HEK293T (cell line): ENCODE results near the gene SLC13A5.

Source experiments
- CTCF ChIA-PET: fragments of 350-600 bp; formaldehyde crosslinking; extraction: SDS; loops from one replicate; lab custom pipeline; 2021; ENCODE audit warnings: antibody characterized with exemption, inconsistent platforms; lab: Yijun Ruan, JAX
- POLR2A ChIA-PET: fragments of 350-600 bp; formaldehyde crosslinking; extraction: SDS; loops from one replicate; lab custom pipeline; 2020; ENCODE audit warnings: antibody characterized with exemption, inconsistent platforms; lab: Yijun Ruan, JAX
- DNase-seq: peaks from one replicate; pipeline ENCODE4 v3.0.0; 2012; ENCODE audit warnings: mixed read lengths; ENCODE audit errors: extremely low spot score
- ARNT ChIP-seq: fragments of 450-650 bp; IDR thresholded peaks from 2 replicates; pipeline ENCODE4 v1.6.1; 2017; ENCODE audit warnings: mild to moderate bottlenecking
- BHLHE40 ChIP-seq: fragments of 450-650 bp; IDR thresholded peaks from 2 replicates; pipeline ENCODE4 v1.6.1; 2016; ENCODE audit warnings: mild to moderate bottlenecking, moderate library complexity, borderline replicate concordance
- CTBP1 ChIP-seq: fragments of 450-650 bp; IDR thresholded peaks from 2 replicates; pipeline ENCODE4 v1.6.1; 2016; ENCODE audit warnings: borderline replicate concordance
- ELF4 ChIP-seq: fragments of 450-650 bp; IDR thresholded peaks from 2 replicates; pipeline ENCODE4 v1.6.1; 2017; ENCODE audit warnings: antibody characterized with exemption
- FOXA1 ChIP-seq: fragments of 450-650 bp; IDR thresholded peaks from 2 replicates; pipeline ENCODE4 v1.6.1; 2016; ENCODE audit warnings: mild to moderate bottlenecking
- FOXK2 ChIP-seq: fragments of 450-650 bp; IDR thresholded peaks from 2 replicates; pipeline ENCODE4 v1.6.1; 2016; ENCODE audit warnings: mild to moderate bottlenecking
- FOXM1 ChIP-seq: fragments of 450-650 bp; IDR thresholded peaks from 2 replicates; pipeline ENCODE4 v1.6.1; 2017; ENCODE audit warnings: mild to moderate bottlenecking, borderline replicate concordance
- HDGF ChIP-seq: fragments of 450-650 bp; IDR thresholded peaks from 2 replicates; pipeline ENCODE4 v1.6.1; 2017; ENCODE audit warnings: antibody characterized with exemption, borderline replicate concordance
- L3MBTL2 ChIP-seq: fragments of 450-650 bp; conservative IDR thresholded peaks from 2 replicates; pipeline ENCODE4 v1.6.1; 2016; ENCODE audit warnings: mild to moderate bottlenecking
- LEF1 ChIP-seq: fragments of 450-650 bp; IDR thresholded peaks from 2 replicates; pipeline ENCODE4 v1.6.1; 2017; ENCODE audit warnings: mild to moderate bottlenecking, borderline replicate concordance
- NFRKB ChIP-seq: fragments of 450-650 bp; IDR thresholded peaks from 2 replicates; pipeline ENCODE4 v1.6.1; 2016; ENCODE audit warnings: mild to moderate bottlenecking, moderate library complexity
- SP1 ChIP-seq: fragments of 450-650 bp; IDR thresholded peaks from 2 replicates; pipeline ENCODE4 v1.6.1; 2017
- SUZ12 ChIP-seq: fragments of 450-650 bp; IDR thresholded peaks from 2 replicates; pipeline ENCODE4 v1.6.1; 2016; ENCODE audit warnings: mild to moderate bottlenecking
- TARDBP ChIP-seq: fragments of 450-650 bp; IDR thresholded peaks from 2 replicates; pipeline ENCODE4 v1.6.1; 2016
- ZNF384 ChIP-seq: fragments of 450-650 bp; IDR thresholded peaks from 2 replicates; pipeline ENCODE4 v1.6.1; 2016
- TF ChIP-seq, protein P1 (sequence below): fragments of 450-650 bp; IDR thresholded peaks from 2 replicates; pipeline ENCODE4 v1.6.1; 2016

SLC13A5 gene

DNA sequence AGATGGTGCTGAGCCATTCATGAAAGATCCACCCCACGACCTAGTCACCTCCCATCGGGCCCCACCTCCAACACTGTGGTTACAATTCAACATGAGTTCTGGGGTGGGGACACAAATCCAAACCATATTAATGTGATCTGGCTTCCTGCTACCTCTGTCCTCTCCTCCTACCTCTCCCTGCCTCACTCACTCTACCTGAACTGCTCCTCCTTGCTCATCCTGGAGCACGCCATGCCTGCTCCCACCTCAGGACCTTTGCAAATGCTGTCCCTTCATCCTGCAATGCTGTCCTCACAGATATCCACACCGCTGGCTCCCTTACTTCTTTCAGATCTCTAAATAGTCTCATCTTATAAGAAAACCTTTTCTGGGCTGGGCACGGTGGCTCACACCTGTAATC lies 10.8 kb upstream of the SLC13A5 start:
- ChIA-PET POLR2A (no interaction called here), CTCF (no interaction called here)
- no peak for DNase-seq
- no peak for TF ChIP-seq BHLHE40
- TF ChIP-seq SP1: no peak
- TF ChIP-seq NFRKB: no peak
- TF ChIP-seq L3MBTL2: no peak
- no peak for TF ChIP-seq ARNT
- TF ChIP-seq ELF4: no peak
- TF ChIP-seq FOXK2: no peak
- TF ChIP-seq LEF1: no peak
- no peak for TF ChIP-seq HDGF

DNA sequence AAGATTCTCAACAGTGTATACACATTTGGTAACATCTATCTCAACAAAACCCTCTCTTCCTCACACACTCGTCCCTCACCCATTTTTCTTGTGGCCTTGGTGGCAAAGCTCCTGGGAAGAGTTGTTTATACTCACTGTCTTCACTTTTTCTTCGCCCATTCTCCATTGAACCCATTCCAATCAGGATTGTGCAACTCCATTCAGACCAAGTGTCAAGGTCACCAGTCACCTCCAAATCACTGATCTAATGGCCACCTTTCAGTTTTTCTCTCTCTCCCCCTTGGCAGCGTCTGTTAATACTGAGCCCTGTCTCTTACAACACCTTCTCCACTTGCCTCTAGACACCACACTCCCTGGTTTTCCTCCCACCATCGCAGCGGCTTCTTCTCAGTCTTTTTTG lies 8.6 kb upstream of the SLC13A5 start:
- no peak for TF ChIP-seq HDGF
- TF ChIP-seq L3MBTL2: no peak
- TF ChIP-seq FOXA1: no peak
- TF ChIP-seq NFRKB: no peak
- TF ChIP-seq SUZ12: no peak
- TF ChIP-seq ZNF384: no peak
- no peak for TF ChIP-seq ELF4
- no peak for TF ChIP-seq SP1
- TF ChIP-seq FOXM1: no peak
- no peak for TF ChIP-seq ARNT
- ChIA-PET POLR2A (no interaction called here), CTCF (no interaction called here)
- no peak for DNase-seq

DNA sequence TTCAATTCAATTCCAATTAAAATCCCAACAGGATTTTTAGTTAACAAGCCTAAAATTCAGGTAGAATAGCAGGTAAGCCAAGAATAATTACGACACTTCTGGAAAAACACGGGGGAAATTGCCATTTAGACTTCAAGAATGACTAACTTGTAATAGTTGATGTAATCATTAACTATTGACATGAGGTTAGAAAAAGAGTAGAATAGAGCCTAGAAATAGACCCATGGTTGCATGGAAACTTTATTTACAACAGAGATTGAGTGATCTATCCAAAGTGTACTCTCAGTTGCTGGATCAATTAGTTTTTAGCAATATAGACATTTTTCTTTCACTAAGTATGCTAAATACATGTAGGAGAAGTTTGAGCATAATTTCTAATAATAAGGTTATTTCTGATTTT lies 3.6 kb upstream of the SLC13A5 start:
- no peak for TF ChIP-seq CTBP1
- TF ChIP-seq HDGF: no peak
- TF ChIP-seq ARNT: no peak
- no peak for TF ChIP-seq NFRKB
- no peak for TF ChIP-seq ZNF384
- TF ChIP-seq SP1: no peak
- TF ChIP-seq L3MBTL2: no peak
- TF ChIP-seq SUZ12: no peak
- TF ChIP-seq, protein P1, sequence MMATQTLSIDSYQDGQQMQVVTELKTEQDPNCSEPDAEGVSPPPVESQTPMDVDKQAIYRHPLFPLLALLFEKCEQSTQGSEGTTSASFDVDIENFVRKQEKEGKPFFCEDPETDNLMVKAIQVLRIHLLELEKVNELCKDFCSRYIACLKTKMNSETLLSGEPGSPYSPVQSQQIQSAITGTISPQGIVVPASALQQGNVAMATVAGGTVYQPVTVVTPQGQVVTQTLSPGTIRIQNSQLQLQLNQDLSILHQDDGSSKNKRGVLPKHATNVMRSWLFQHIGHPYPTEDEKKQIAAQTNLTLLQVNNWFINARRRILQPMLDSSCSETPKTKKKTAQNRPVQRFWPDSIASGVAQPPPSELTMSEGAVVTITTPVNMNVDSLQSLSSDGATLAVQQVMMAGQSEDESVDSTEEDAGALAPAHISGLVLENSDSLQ: no peak
- TF ChIP-seq LEF1: no peak
- no peak for TF ChIP-seq FOXA1
- no peak for TF ChIP-seq FOXM1
- TF ChIP-seq ELF4: no peak
- no peak for TF ChIP-seq TARDBP
- TF ChIP-seq BHLHE40: no peak
- DNase-seq: no peak
- POLR2A ChIA-PET: no interaction called here
- CTCF ChIA-PET: no interaction called here

DNA sequence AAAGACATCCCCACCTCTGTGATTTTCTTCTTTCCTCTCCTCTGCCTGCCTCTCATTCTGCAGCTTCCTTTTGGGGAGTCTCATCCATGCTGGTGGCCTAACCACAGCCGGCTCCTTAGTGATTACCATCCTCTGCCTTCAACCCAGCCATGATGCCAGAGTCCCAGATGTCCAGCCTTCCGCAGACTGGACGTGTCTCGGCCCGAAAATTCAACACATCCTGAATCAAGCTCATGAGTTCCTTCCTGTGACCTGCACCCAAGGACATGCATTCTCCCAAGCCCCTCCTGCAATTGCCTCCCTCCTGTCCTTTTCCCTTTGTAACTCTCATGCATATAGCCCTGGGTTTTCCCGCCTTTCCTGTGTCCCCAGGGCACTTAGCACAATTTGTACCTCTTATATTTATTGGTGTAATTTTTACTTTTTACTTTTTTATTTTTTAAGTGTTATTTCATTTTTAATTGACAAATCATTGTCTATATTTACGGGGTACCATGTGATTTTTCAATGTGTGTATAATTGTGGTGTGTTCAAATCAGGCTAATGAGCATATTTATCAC lies 1.2 kb upstream of the SLC13A5 start:
- no peak for TF ChIP-seq ELF4
- no peak for TF ChIP-seq BHLHE40
- TF ChIP-seq ARNT: no peak
- TF ChIP-seq FOXM1: no peak
- no peak for TF ChIP-seq TARDBP
- TF ChIP-seq HDGF: no peak
- ChIA-PET POLR2A (no interaction called here), CTCF (no interaction called here)
- DNase-seq: no peak

DNA sequence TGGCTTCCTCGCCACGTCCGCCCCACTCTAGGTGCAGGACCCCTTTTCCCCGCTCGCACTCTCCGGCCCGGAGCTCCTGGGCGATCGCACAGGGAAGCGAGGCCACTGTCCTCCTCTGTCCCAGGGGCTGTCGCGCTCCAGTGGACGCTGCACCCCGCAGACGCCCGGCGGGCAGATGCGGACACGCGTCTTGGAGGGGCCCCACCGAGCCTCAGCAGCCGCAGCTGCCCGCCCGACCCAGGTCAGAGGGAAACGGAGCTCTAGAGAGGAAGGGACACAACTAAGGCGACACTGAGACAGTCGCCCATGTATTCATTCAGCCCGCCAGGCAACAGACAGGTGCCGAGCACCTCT lies 726 bp upstream of the SLC13A5 start:
- ChIA-PET CTCF (no interaction called here), POLR2A (no interaction called here)
- no peak for DNase-seq
- no peak for TF ChIP-seq CTBP1
- no peak for TF ChIP-seq ARNT
- no peak for TF ChIP-seq LEF1
- no peak for TF ChIP-seq ELF4
- TF ChIP-seq HDGF: no peak
- no peak for TF ChIP-seq FOXA1

DNA sequence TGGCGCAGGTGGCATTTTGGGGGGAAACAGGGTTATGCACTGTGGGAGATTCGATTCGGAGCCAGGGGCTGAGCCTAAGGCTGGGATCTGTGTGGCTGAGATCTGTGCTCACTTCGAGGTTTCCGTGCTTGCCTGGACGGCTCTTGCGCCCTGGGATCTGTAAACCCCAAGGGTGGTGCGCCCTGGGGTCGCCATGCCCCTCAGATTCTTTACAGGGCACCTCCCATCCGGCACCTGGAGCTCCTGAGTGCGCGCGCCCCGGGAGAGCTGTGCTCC lies 377 bp downstream of the SLC13A5 start:
- DNase-seq: no peak
- POLR2A ChIA-PET: no interaction called here
- CTCF ChIA-PET: no interaction called here
- no peak for TF ChIP-seq NFRKB
- no peak for TF ChIP-seq SP1
- TF ChIP-seq LEF1: no peak
- no peak for TF ChIP-seq HDGF
- TF ChIP-seq FOXM1: no peak
- no peak for TF ChIP-seq TARDBP

DNA sequence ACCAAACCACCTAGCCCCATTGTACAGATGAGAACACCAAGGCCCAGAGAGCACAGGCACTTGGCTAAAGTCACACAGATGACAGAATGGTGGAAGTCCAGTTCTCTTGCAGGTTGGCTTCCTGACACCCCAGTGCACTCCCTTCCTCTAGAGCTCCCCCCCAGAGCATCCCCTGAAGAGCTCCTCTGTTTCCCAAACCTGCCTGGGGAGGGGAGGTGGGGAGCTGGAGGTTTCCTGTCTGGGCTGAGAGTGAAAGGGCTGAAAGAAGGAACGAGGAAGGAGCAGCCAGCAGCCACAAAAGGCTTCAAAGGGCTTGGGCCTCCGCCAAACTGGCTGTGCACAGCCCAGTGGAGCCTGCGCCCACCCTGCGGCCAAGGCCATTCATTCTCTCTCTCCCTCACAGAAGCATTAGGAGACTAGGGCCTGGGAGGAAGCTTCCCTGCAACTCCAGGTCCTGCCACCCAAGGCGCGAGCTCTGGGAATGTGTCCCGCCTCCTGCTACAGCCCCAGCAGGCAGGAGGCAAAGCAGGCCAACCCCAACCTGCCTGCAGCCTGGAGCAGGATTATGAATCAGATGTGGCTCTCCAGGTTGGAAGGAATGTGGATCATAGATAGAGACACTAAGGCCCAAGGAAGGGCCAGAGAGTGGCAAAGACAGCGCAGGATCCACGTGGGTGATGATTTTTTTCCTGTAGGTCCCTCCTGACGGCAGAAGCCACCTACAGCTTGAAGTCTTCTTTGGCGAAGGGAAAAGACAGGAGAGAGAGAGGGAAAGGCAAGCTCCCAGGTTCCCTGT lies 913 bp downstream of the SLC13A5 start:
- ChIA-PET CTCF (no interaction called here), POLR2A (no interaction called here)
- DNase-seq: no peak
- no peak for TF ChIP-seq NFRKB

DNA sequence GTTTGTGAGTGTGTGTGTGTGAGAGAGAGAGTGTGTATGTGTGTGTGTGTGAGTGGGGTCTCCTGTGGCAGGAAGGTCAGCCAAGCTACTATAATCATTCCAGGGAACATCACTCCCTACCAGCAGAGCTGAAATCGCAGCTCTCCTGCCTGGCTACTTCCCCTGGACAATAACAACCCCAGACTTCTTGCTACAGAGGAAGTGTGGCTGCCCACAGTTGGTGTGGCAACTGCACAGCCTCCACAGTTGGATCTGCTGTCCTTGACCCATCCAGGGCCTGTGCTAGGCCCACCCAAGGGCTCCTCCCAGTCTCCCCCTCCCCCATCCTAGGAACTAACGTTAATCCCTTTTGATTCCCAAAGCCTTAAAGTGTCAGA lies 1.5 kb downstream of the SLC13A5 start:
- TF ChIP-seq BHLHE40: no peak
- TF ChIP-seq ARNT: no peak
- no peak for TF ChIP-seq SUZ12
- TF ChIP-seq ZNF384: no peak
- TF ChIP-seq L3MBTL2: no peak
- TF ChIP-seq SP1: no peak
- no peak for TF ChIP-seq ELF4
- TF ChIP-seq, protein P1: no peak
- TF ChIP-seq TARDBP: no peak
- TF ChIP-seq NFRKB: no peak
- ChIA-PET CTCF (no interaction called here), POLR2A (no interaction called here)
- no peak for DNase-seq
